ENCODE measurements around the gene CD274.
A peak's percentile ranks its signal among the peaks of the same experiment; 100 is the strongest.

The CD274 gene

GRCh38 chr9:5499889-5500398 is 49.6 kb downstream of the CD274 start:
- no peak overlapping the region for H3K4me3 ChIP-seq (ENCODE audit: low read depth, low read length)
- DNase-seq (ENCODE audit: low read depth): no peak
- no peak for TF ChIP-seq CTCF (IDR thresholded peaks at IDR 0.05; ENCODE audit: insufficient read depth, low read depth, low read length, missing control alignments)

- DNase-seq (ENCODE audit: low read depth): no peak
- TF ChIP-seq CTCF (IDR thresholded peaks at IDR 0.05; ENCODE audit: insufficient read depth, low read depth, low read length, missing control alignments): no peak
- no peak overlapping the region for H3K4me3 ChIP-seq (ENCODE audit: low read depth, low read length)
Observed at GRCh38 chr9:5500441-5501235, 50.3 kb downstream of the CD274 start.

GRCh38 chr9:5502553-5502952 is 52.2 kb downstream of the CD274 start:
- no peak for DNase-seq (ENCODE audit: low read depth)
- no peak overlapping the region for H3K4me3 ChIP-seq (ENCODE audit: low read depth, low read length)
- TF ChIP-seq CTCF (IDR thresholded peaks at IDR 0.05; ENCODE audit: insufficient read depth, low read depth, low read length, missing control alignments): no peak

- no peak overlapping the region for H3K4me3 ChIP-seq (ENCODE audit: low read depth, low read length)
- no peak for DNase-seq (ENCODE audit: low read depth)
Observed at GRCh38 chr9:5509573-5509972, 59.2 kb downstream of the CD274 start.

GRCh38 chr9:5510360-5510931 is 60.1 kb downstream of the CD274 start, which contains the start of gene PDCD1LG2:
PDCD1LG2 (plus strand) TSS chr9:5510531; CDS start chr9:5522547, 12,016 bp downstream.
- H3K4me3 ChIP-seq (ENCODE audit: low read depth, low read length): peak within 1 kb of the TSS; percentile 69
- peak; percentile 78 for DNase-seq (ENCODE audit: low read depth)
- TF ChIP-seq CTCF (IDR thresholded peaks at IDR 0.05; ENCODE audit: insufficient read depth, low read depth, low read length, missing control alignments): no peak

More at GRCh38 chr9:5509573-5509972, 59.2 kb downstream of the CD274 start:
- TF ChIP-seq CTCF (IDR thresholded peaks at IDR 0.05; ENCODE audit: insufficient read depth, low read depth, low read length, missing control alignments): no peak

GRCh38 chr9:5510989-5511388 is 60.6 kb downstream of the CD274 start:
- H3K4me3 ChIP-seq (ENCODE audit: low read depth, low read length): peak overlapping the region; percentile 69
- no peak for DNase-seq (ENCODE audit: low read depth)
- no peak for TF ChIP-seq CTCF (IDR thresholded peaks at IDR 0.05; ENCODE audit: insufficient read depth, low read depth, low read length, missing control alignments)
